Keratinocyte (primary cell): ENCODE results near the gene RASEF.

Experiments used
- EZH2 ChIP-seq: IDR thresholded peaks from one replicate; pipeline ENCODE4 v1.6.1; 2012; ENCODE audit warnings: inconsistent platforms, mild to moderate bottlenecking, low read length, moderate library complexity
- TF ChIP-seq, protein P1 (sequence below), 3 experiments: IDR thresholded peaks in 1 of 3; conservative IDR thresholded peaks in 1 of 3; optimal IDR thresholded peaks in 1 of 3; 2 replicates in 2 of 3; 3 replicates in 1 of 3; pipeline versions ENCODE3 to v1.5.1; 2011; ENCODE audit warnings: low read length in 3 of 3, mild to moderate bottlenecking in 3 of 3, moderate library complexity in 2 of 3, control low read depth in 1 of 3, inconsistent platforms in 1 of 3; ENCODE audit not compliant: insufficient read depth in 2 of 3; ENCODE audit errors: extremely low read depth in 1 of 3

DNA sequence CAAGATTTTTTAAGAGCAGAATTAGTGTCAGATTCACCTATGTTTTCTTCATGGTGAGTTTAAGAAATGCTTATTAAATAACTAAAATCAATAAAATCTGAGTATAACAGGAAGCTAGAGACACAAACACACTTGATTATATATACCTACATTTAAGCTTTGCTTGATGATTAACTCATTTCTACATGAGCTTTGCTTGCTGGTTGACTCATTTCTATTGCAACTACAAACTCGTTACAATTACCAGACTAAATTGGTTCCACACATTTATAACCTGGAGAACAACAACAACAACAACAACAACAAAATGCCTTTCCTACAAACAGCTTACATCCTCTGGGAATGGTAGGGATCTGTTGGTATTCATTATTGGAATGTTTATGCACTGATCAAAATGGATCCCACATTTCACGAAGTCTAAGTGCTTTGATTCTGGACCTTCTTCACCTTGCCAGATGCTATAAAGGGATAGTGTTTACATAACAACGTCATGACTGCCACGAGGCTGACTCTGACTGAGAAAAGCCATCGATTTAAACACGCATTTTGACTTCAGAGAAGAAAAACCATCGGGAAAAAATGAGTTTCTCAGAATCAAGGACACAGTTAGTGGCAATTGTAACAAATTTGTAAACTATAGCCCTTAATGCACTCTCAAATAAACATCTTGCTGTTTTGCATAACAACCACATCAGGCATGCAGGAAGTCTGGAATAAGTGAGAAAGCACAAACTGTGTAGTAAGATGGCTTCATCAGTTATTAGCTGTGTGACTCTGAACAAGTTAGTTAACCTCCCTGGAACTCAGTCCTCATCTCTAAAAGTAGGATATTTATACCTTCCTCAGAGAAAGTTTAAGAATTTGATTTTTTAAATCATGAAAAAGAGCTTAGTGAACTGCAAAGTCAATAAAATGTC is 49.8 kb downstream of the RASEF start:
- TF ChIP-seq, protein P1, sequence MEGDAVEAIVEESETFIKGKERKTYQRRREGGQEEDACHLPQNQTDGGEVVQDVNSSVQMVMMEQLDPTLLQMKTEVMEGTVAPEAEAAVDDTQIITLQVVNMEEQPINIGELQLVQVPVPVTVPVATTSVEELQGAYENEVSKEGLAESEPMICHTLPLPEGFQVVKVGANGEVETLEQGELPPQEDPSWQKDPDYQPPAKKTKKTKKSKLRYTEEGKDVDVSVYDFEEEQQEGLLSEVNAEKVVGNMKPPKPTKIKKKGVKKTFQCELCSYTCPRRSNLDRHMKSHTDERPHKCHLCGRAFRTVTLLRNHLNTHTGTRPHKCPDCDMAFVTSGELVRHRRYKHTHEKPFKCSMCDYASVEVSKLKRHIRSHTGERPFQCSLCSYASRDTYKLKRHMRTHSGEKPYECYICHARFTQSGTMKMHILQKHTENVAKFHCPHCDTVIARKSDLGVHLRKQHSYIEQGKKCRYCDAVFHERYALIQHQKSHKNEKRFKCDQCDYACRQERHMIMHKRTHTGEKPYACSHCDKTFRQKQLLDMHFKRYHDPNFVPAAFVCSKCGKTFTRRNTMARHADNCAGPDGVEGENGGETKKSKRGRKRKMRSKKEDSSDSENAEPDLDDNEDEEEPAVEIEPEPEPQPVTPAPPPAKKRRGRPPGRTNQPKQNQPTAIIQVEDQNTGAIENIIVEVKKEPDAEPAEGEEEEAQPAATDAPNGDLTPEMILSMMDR (optimal IDR thresholded peaks at IDR 0.05 in 1 of 3, IDR thresholded peaks at IDR 0.05 in 1 of 3, conservative IDR thresholded peaks at IDR 0.05 in 1 of 3; ENCODE audit: extremely low read depth in 1 of 3, insufficient read depth in 2 of 3, low read length in 3 of 3), result no peak
- no peak for TF ChIP-seq EZH2
